A549 (cell line): ENCODE measurements around the gene RBBP5.

Source experiments
- CTCF ChIP-seq: fragments of >200 bp; sonication (Bioruptor Twin); formaldehyde crosslinking; IDR thresholded peaks from 3 replicates; pipeline ENCODE4 v1.5.1; 2016
- EP300 ChIP-seq, 2 experiments: fragments of >200 bp; sonication (Bioruptor Twin); formaldehyde crosslinking; IDR thresholded peaks; 2 replicates in 1 of 2; 3 replicates in 1 of 2; pipeline ENCODE4 v1.6.1; 2016 to 2017
- ESRRA ChIP-seq: fragments of 150-350 bp; IDR thresholded peaks from 2 replicates; pipeline ENCODE4 v1.6.1; 2014; ENCODE audit warnings: mild to moderate bottlenecking, low read length, borderline replicate concordance
- HOXA7 ChIP-seq: fragments of 250-450 bp; sonication (Bioruptor Pico); IDR thresholded peaks from 2 replicates; pipeline ENCODE4 v1.5.0; 2020; ENCODE audit warnings: mild to moderate bottlenecking, moderate library complexity
- MAX ChIP-seq: IDR thresholded peaks from 2 replicates; pipeline ENCODE4 v1.6.1; 2012
- MAZ ChIP-seq: fragments of 150-350 bp; IDR thresholded peaks from 2 replicates; pipeline ENCODE4 v1.6.1; 2014; ENCODE audit warnings: antibody characterized with exemption, low read depth, low read length, borderline replicate concordance
- NPAS2 ChIP-seq: fragments of 250-450 bp; sonication (Bioruptor Pico); IDR thresholded peaks from 2 replicates; pipeline ENCODE4 v1.8.0; 2022; ENCODE audit warnings: mild to moderate bottlenecking, moderate library complexity, borderline replicate concordance
- NR3C1 ChIP-seq: fragments of >200 bp; sonication (Bioruptor Twin); formaldehyde crosslinking; IDR thresholded peaks from 3 replicates; pipeline ENCODE4 v1.6.1; 2017
- POLR2A ChIP-seq: IDR thresholded peaks from 2 replicates; pipeline ENCODE4 v1.6.1; 2012; ENCODE audit warnings: mild to moderate bottlenecking, low read length
- RARB ChIP-seq: fragments of 250-450 bp; sonication (Bioruptor Pico); IDR thresholded peaks from 2 replicates; pipeline ENCODE4 v1.8.0; 2021; ENCODE audit warnings: mild to moderate bottlenecking, moderate library complexity
- RNF2 ChIP-seq: fragments of 200-600 bp; sonication (generic); IDR thresholded peaks from 2 replicates; pipeline ENCODE4 v1.6.1; 2016; ENCODE audit warnings: low read depth, mild to moderate bottlenecking, antibody characterized with exemption, moderate library complexity, borderline replicate concordance
- TF ChIP-seq, protein P1 (sequence below): IDR thresholded peaks from 2 replicates; pipeline ENCODE4 v1.6.1; 2012
- TF ChIP-seq, protein P2 (sequence below): fragments of 200-600 bp; sonication (generic); IDR thresholded peaks from 2 replicates; pipeline ENCODE4 v1.6.1; 2016; ENCODE audit warnings: antibody characterized with exemption, mild to moderate bottlenecking, moderate library complexity

- TF ChIP-seq CTCF, result peak; percentile 82
- no peak for TF ChIP-seq ESRRA
- TF ChIP-seq RNF2, result no peak
- no peak for TF ChIP-seq NPAS2
- TF ChIP-seq RARB (CRISPR knock-in tag), result no peak
- no peak for TF ChIP-seq POLR2A
- TF ChIP-seq, protein P1, sequence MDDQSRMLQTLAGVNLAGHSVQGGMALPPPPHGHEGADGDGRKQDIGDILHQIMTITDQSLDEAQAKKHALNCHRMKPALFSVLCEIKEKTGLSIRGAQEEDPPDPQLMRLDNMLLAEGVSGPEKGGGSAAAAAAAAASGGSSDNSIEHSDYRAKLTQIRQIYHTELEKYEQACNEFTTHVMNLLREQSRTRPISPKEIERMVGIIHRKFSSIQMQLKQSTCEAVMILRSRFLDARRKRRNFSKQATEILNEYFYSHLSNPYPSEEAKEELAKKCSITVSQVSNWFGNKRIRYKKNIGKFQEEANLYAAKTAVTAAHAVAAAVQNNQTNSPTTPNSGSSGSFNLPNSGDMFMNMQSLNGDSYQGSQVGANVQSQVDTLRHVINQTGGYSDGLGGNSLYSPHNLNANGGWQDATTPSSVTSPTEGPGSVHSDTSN, result no peak
- TF ChIP-seq MAZ, result no peak
- no peak for TF ChIP-seq MAX
- no peak for TF ChIP-seq NR3C1
- TF ChIP-seq HOXA7, result no peak
- TF ChIP-seq, protein P2, sequence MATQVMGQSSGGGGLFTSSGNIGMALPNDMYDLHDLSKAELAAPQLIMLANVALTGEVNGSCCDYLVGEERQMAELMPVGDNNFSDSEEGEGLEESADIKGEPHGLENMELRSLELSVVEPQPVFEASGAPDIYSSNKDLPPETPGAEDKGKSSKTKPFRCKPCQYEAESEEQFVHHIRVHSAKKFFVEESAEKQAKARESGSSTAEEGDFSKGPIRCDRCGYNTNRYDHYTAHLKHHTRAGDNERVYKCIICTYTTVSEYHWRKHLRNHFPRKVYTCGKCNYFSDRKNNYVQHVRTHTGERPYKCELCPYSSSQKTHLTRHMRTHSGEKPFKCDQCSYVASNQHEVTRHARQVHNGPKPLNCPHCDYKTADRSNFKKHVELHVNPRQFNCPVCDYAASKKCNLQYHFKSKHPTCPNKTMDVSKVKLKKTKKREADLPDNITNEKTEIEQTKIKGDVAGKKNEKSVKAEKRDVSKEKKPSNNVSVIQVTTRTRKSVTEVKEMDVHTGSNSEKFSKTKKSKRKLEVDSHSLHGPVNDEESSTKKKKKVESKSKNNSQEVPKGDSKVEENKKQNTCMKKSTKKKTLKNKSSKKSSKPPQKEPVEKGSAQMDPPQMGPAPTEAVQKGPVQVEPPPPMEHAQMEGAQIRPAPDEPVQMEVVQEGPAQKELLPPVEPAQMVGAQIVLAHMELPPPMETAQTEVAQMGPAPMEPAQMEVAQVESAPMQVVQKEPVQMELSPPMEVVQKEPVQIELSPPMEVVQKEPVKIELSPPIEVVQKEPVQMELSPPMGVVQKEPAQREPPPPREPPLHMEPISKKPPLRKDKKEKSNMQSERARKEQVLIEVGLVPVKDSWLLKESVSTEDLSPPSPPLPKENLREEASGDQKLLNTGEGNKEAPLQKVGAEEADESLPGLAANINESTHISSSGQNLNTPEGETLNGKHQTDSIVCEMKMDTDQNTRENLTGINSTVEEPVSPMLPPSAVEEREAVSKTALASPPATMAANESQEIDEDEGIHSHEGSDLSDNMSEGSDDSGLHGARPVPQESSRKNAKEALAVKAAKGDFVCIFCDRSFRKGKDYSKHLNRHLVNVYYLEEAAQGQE, result no peak
- TF ChIP-seq EP300 (IDR thresholded peaks at IDR 0.05), result no peak
Measured at GRCh38 chr1:205141236-205142101, 19.7 kb upstream of the RBBP5 start.
